IMR-90 (cell line): ENCODE data around the gene MTREX. TPM values are rescaled to one million over a fixed set of nuclear protein-coding genes. Genes with fewer than 3 reads are reported as not detected.
A peak's percentile ranks its signal among the peaks of the same experiment; 100 is the strongest.

Source experiments
- ATAC-seq: fragments of 200-7000 bp; cut with Tn5 transposase; 2 replicates; pipeline ENCODE4 v1.9.1; 2020; ENCODE audit warnings: low read depth, mild to moderate bottlenecking, moderate library complexity
- BruUV-seq: library from RNA; stranded (reverse); fragments of 400-500 nt; replicated peaks from 2 replicates; lab custom pipeline; 2021; lab: Mats Ljungman, UMichigan
- CTCF ChIA-PET: fragments of 300-600 bp; formaldehyde crosslinking; extraction: SDS; loops from one replicate; lab custom pipeline; 2021; ENCODE audit warnings: antibody characterized with exemption; lab: Yijun Ruan, JAX
- POLR2A ChIA-PET: fragments of 300-600 bp; sonication (Branson Sonifier 250); formaldehyde crosslinking; loops from one replicate; lab custom pipeline; 2022; ENCODE audit warnings: antibody characterized with exemption; ENCODE audit not compliant: unreplicated experiment; lab: Charles Lee
- DNase-seq: peaks from one replicate; pipeline ENCODE4 v3.0.0; 2013
- H2AFZ ChIP-seq: replicated peaks from 2 replicates; pipeline ENCODE3; 2013; ENCODE audit warnings: low read length, mild to moderate bottlenecking; ENCODE audit not compliant: poor library complexity
- H2AK5ac ChIP-seq: 2 replicates; pipeline ENCODE4 v1.6.1; 2013; ENCODE audit warnings: low read depth, low read length, inconsistent platforms
- H2AK9ac ChIP-seq: replicated peaks from 2 replicates; pipeline ENCODE3; 2013; ENCODE audit warnings: mild to moderate bottlenecking, low read depth, low read length, moderate library complexity; ENCODE audit not compliant: poor library complexity
- H2BK120ac ChIP-seq: 2 replicates; pipeline ENCODE4 v1.6.1; 2013; ENCODE audit warnings: low read depth, low read length, inconsistent platforms
- H2BK15ac ChIP-seq: 3 replicates; pipeline ENCODE4 v1.6.1; 2013; ENCODE audit warnings: low read depth, low read length, inconsistent platforms
- H2BK20ac ChIP-seq: 2 replicates; pipeline ENCODE4 v1.6.1; 2013; ENCODE audit warnings: low read depth, mild to moderate bottlenecking, inconsistent platforms, low read length, moderate library complexity
- H2BK5ac ChIP-seq: 2 replicates; pipeline ENCODE4 v1.6.1; 2013; ENCODE audit warnings: mild to moderate bottlenecking, low read depth, low read length, inconsistent platforms; ENCODE audit not compliant: poor library complexity, severe bottlenecking
- H3K14ac ChIP-seq: replicated peaks from 2 replicates; pipeline ENCODE4 v1.6.1; 2013; ENCODE audit warnings: low read depth, low read length, inconsistent platforms
- H3K18ac ChIP-seq: 2 replicates; pipeline ENCODE4 v1.6.1; 2013; ENCODE audit warnings: low read depth, low read length, control low read depth
- H3K23ac ChIP-seq: 2 replicates; pipeline ENCODE4 v1.6.1; 2013; ENCODE audit warnings: low read depth, low read length, inconsistent platforms
- H3K27ac ChIP-seq: 2 replicates; pipeline ENCODE4 v1.5.1; 2013; ENCODE audit warnings: mild to moderate bottlenecking, control low read depth, low read length; ENCODE audit not compliant: insufficient read depth
- H3K27me3 ChIP-seq: 2 replicates; pipeline ENCODE4 v1.6.1; 2013; ENCODE audit warnings: low read length; ENCODE audit not compliant: control insufficient read depth, insufficient read depth
- H3K36me3 ChIP-seq: 2 replicates; pipeline ENCODE4 v1.6.1; 2013; ENCODE audit warnings: low read length, mixed read lengths; ENCODE audit not compliant: control insufficient read depth, insufficient read depth
- H3K4ac ChIP-seq: 2 replicates; pipeline ENCODE4 v1.6.1; 2013; ENCODE audit warnings: low read depth, low read length, inconsistent platforms
- H3K4me1 ChIP-seq: 2 replicates; pipeline ENCODE4 v1.6.1; 2013; ENCODE audit warnings: low read length, mixed read lengths; ENCODE audit not compliant: control insufficient read depth, insufficient read depth
- H3K4me2 ChIP-seq: 2 replicates; pipeline ENCODE4 v1.6.1; 2013; ENCODE audit warnings: low read depth, mild to moderate bottlenecking, control low read depth, low read length, moderate library complexity
- H3K4me3 ChIP-seq: 2 replicates; pipeline ENCODE4 v1.5.1; 2013; ENCODE audit warnings: low read depth, mild to moderate bottlenecking, control low read depth, low read length, moderate library complexity; ENCODE audit not compliant: insufficient read depth
- H3K56ac ChIP-seq: 2 replicates; pipeline ENCODE4 v1.6.1; 2013; ENCODE audit warnings: low read length, inconsistent platforms; ENCODE audit not compliant: insufficient read depth; ENCODE audit errors: extremely low read depth
- H3K79me1 ChIP-seq, 2 experiments: 2 replicates each; pipeline ENCODE4 v1.6.1; 2013; ENCODE audit warnings: low read length in 2 of 2, inconsistent platforms in 1 of 2, low read depth in 1 of 2
- H3K9ac ChIP-seq: 2 replicates; pipeline ENCODE4 v1.6.1; 2013; ENCODE audit warnings: low read depth, low read length, control low read depth
- H3K9me1 ChIP-seq: 2 replicates; pipeline ENCODE4 v1.6.1; 2013; ENCODE audit warnings: low read length, inconsistent platforms; ENCODE audit not compliant: insufficient read depth
- H3K9me3 ChIP-seq: 2 replicates; pipeline ENCODE4 v1.6.1; 2013; ENCODE audit warnings: low read length; ENCODE audit not compliant: control insufficient read depth, insufficient read depth
- H4K20me1 ChIP-seq: 2 replicates; pipeline ENCODE4 v1.6.1; 2013; ENCODE audit warnings: low read length, inconsistent platforms; ENCODE audit not compliant: insufficient read depth
- H4K5ac ChIP-seq: 2 replicates; pipeline ENCODE4 v1.6.1; 2013; ENCODE audit warnings: mild to moderate bottlenecking, low read depth, low read length, control low read depth
- H4K8ac ChIP-seq, 2 experiments: 2 replicates each; pipeline ENCODE4 v1.6.1; 2013; ENCODE audit warnings: low read depth in 2 of 2, low read length in 2 of 2, control low read depth in 1 of 2, inconsistent platforms in 1 of 2
- H4K91ac ChIP-seq: 2 replicates; pipeline ENCODE4 v1.6.1; 2013; ENCODE audit warnings: low read depth, low read length, inconsistent platforms; ENCODE audit not compliant: insufficient read depth
- BHLHE40 ChIP-seq: fragments of 150-350 bp; IDR thresholded peaks from 2 replicates; pipeline ENCODE4 v1.6.1; 2016; ENCODE audit warnings: mild to moderate bottlenecking, low read depth, low read length
- FOS ChIP-seq: fragments of 150-350 bp; IDR thresholded peaks from 2 replicates; pipeline ENCODE4 v1.6.1; 2016; ENCODE audit warnings: low read depth, low read length
- POLR2A ChIP-seq: IDR thresholded peaks from 2 replicates; pipeline ENCODE4 v1.6.1; 2012; ENCODE audit warnings: mild to moderate bottlenecking, low read depth, low read length
- RAD21 ChIP-seq: IDR thresholded peaks from 2 replicates; pipeline ENCODE4 v1.6.1; 2012; ENCODE audit warnings: low read length, improper control_type of control experiment
- RFX5 ChIP-seq: IDR thresholded peaks from 2 replicates; pipeline ENCODE4 v1.8.0; 2012; ENCODE audit warnings: low read depth, mild to moderate bottlenecking, low read length, moderate library complexity
- WGBS, 2 experiments: methylation state at CpG; one replicate each; pipeline versions ENCODE4 v1.1.5 to v1.1.7; 2013; ENCODE audit warnings: missing lambda C conversion rate in 2 of 2; ENCODE audit not compliant: insufficient read length in 1 of 2; ENCODE audit errors: extremely low coverage in 2 of 2; 5-methylcytosine and 5-hydroxymethylcytosine counted together
- dilution Hi-C: fragments of 300-500 bp; cut with HindIII; formaldehyde crosslinking; loops from one replicate; pipeline ENCODE4 v1.14.3; 2018; ENCODE audit warnings: low sequenced_read_pairs; ENCODE audit not compliant: unreplicated experiment
- in situ Hi-C: fragments of 300-500 bp; cut with MboI; formaldehyde crosslinking; loops from 3 replicates; pipeline ENCODE4 v1.14.3; 2019; ENCODE audit warnings: low sequenced_read_pairs, inconsistent platforms, mixed read lengths
- intact Hi-C: fragments of 100-400 bp; cut with micrococcal nuclease; formaldehyde crosslinking; loops from 2 replicates; pipeline ENCODE4 v1.10.0; 2022
- polyA plus RNA-seq, 3 experiments: library from polyadenylated mRNA; depleted of rRNA; stranded (reverse); fragments of >200 nt; gene quantifications; 2 replicates each; pipeline ENCODE4 v1.2.3, GENCODE V29; 2012; ENCODE audit warnings: low replicate concordance in 1 of 3
- total RNA-seq: library from RNA; depleted of rRNA; stranded (reverse); fragments of >200 nt; gene quantifications from 2 replicates; pipeline ENCODE4 v1.2.3, GENCODE V29; 2012

Gene MTREX
- total and polyA plus RNA-seq, 2 of the 4 experiments (the other 2 are of a cell fraction), result 22.1 to 33.2 TPM

GRCh38 chr5:55338092-55338613 is 30.4 kb downstream of the MTREX start:
- dilution Hi-C loops, result no loop called here
- no peak overlapping the region for H3K4me2 ChIP-seq
- H2AK9ac ChIP-seq, result no peak overlapping the region
- TF ChIP-seq RAD21 (no peak), FOS (no peak), BHLHE40 (no peak), RFX5 (no peak), POLR2A (no peak)
- no peak overlapping the region for H3K4me3 ChIP-seq
- ATAC-seq (no peak), DNase-seq (peak; percentile 2)
- peaks cover 8% of the 10 kb centered on the region for H3K36me3 ChIP-seq
- no peak overlapping the region for H2BK15ac ChIP-seq
- H3K9me1 ChIP-seq, result no peaks in the 10 kb centered on the region
- H3K9ac ChIP-seq, result no peak overlapping the region
- no peak overlapping the region for H2BK120ac ChIP-seq
- ChIA-PET CTCF (interaction anchor here (0.6 kb wide), 1 partner anchor 309 kb away, joined by 3 read pairs; no protein-coding TSS in a partner anchor), POLR2A (no interaction called here)
- no peak overlapping the region for H3K14ac ChIP-seq
- no peak overlapping the region for H2AK5ac ChIP-seq
- H3K18ac ChIP-seq, result no peak overlapping the region
- H3K27ac ChIP-seq, result no peak overlapping the region
- H3K4ac ChIP-seq, result no peak overlapping the region
- intact Hi-C loops, result loop anchor here (10.0 kb wide), 1 partner anchor 577 kb away; no protein-coding TSS in a partner anchor
- H4K8ac ChIP-seq, result no peak overlapping the region
- no peak overlapping the region for H2AFZ ChIP-seq
- no peak overlapping the region for H4K91ac ChIP-seq
- peaks cover 13 to 33% of the 10 kb centered on the region in 2 experiments; a peak in 3 of 4 replicates for H3K79me1 ChIP-seq
- H3K9me3 ChIP-seq, result no peaks in the 10 kb centered on the region
- no peak overlapping the region for H2BK5ac ChIP-seq
- H3K4me1 ChIP-seq, result no peaks in the 10 kb centered on the region
- in situ Hi-C loops, result loop anchor here (25.0 kb wide), 1 partner anchor 574 kb away; no protein-coding TSS in a partner anchor
- H3K23ac ChIP-seq, result no peak overlapping the region; the same call in 1 of the 2 replicates
- WGBS, 2 experiments, result no CpG with 5 or more reads among the region's 2 CpGs
- no peak overlapping the region for H3K56ac ChIP-seq
- H3K27me3 ChIP-seq, result no peaks in the 10 kb centered on the region
- BruUV-seq, result no TSS peak
- H4K20me1 ChIP-seq, result peaks cover 3% of the 10 kb centered on the region; the same call in 1 of the 2 replicates
- no peak overlapping the region for H2BK20ac ChIP-seq
- H4K5ac ChIP-seq, result no peak overlapping the region
